ENCODE data around the gene PABPN1.

- no peak for TF ChIP-seq CTCF (IDR thresholded peaks at IDR 0.05; ENCODE audit: low read length)
- TF ChIP-seq EZH2 (IDR thresholded peaks at IDR 0.05; ENCODE audit: borderline replicate concordance, low read length): no peak
Measured at GRCh38 chr14:23297096-23297495, 24.2 kb upstream of the PABPN1 start.

Measured in OCI-LY1 (cell line).